NCI-H2081 treated with DMSO at 0.1 percent for 48 hours (cell line): ENCODE results near the gene TACSTD2.
"Not testable (repeated sequence)": the region's sequence is repeated elsewhere in the genome, so short reads cannot be mapped to it uniquely, and the experiment has no call there.

Source experiments
- DNase-seq: peaks from one replicate; lab custom pipeline; 2025; lab: John Stamatoyannopoulos, UW

TACSTD2 gene

GRCh38 chr1:58576727-58577653 is at the start of gene TACSTD2:
Gene TACSTD2 (minus strand): TSS chr1:58577252. CDS start chr1:58577156, 96 bp downstream.
- no peak for DNase-seq

- no peak for DNase-seq
Observed at GRCh38 chr1:58626293-58626692, 49.2 kb upstream of the TACSTD2 start.

GRCh38 chr1:58623259-58623658 is 46.2 kb upstream of the TACSTD2 start:
- not testable (repeated sequence) for DNase-seq

GRCh38 chr1:58622571-58622970 is 45.5 kb upstream of the TACSTD2 start:
- no peak for DNase-seq

GRCh38 chr1:58621391-58621790 is 44.3 kb upstream of the TACSTD2 start:
- no peak for DNase-seq

GRCh38 chr1:58620926-58621325 is 43.9 kb upstream of the TACSTD2 start:
- DNase-seq = no peak

- DNase-seq = no peak
Observed at GRCh38 chr1:58620259-58620658, 43.2 kb upstream of the TACSTD2 start.

GRCh38 chr1:58619286-58620054 is 42.4 kb upstream of the TACSTD2 start:
- DNase-seq = no peak

- no peak for DNase-seq
Observed at GRCh38 chr1:58618303-58618702, 41.3 kb upstream of the TACSTD2 start.

GRCh38 chr1:58611861-58612385 is 34.9 kb upstream of the TACSTD2 start:
- DNase-seq = no peak

- DNase-seq = no peak
Observed at GRCh38 chr1:58608945-58609344, 31.9 kb upstream of the TACSTD2 start.

GRCh38 chr1:58608297-58608696 is 31.2 kb upstream of the TACSTD2 start:
- no peak for DNase-seq

- no peak for DNase-seq
Observed at GRCh38 chr1:58607391-58607790, 30.3 kb upstream of the TACSTD2 start.

GRCh38 chr1:58601921-58602320 is 24.9 kb upstream of the TACSTD2 start:
- not testable (repeated sequence) for DNase-seq

- DNase-seq = no peak
Observed at GRCh38 chr1:58597996-58598395, 20.9 kb upstream of the TACSTD2 start.

- DNase-seq = no peak
Observed at GRCh38 chr1:58597076-58597475, 20.0 kb upstream of the TACSTD2 start.

- no peak for DNase-seq
Observed at GRCh38 chr1:58596631-58597052, 19.6 kb upstream of the TACSTD2 start.

GRCh38 chr1:58594546-58594945 is 17.5 kb upstream of the TACSTD2 start:
- DNase-seq = no peak

- DNase-seq = no peak
Observed at GRCh38 chr1:58592522-58593134, 15.6 kb upstream of the TACSTD2 start.

- DNase-seq = no peak
Observed at GRCh38 chr1:58591806-58592205, 14.8 kb upstream of the TACSTD2 start.

GRCh38 chr1:58590019-58590418 is 13.0 kb upstream of the TACSTD2 start:
- no peak for DNase-seq

- DNase-seq = no peak
Observed at GRCh38 chr1:58588396-58588795, 11.3 kb upstream of the TACSTD2 start.
